AG04450 (cell line): ENCODE measurements around the gene WWP2. TPM values are rescaled to one million over a fixed set of nuclear protein-coding genes. Genes with fewer than 3 reads are reported as not detected.
A peak's percentile ranks its signal among the peaks of the same experiment; 100 is the strongest.

Source experiments
- CTCF ChIA-PET: fragments of 300-600, 350-600 bp; formaldehyde crosslinking; extraction: SDS; loops from one replicate; lab custom pipeline; 2022; ENCODE audit warnings: antibody characterized with exemption, inconsistent platforms; lab: Charles Lee
- POLR2A ChIA-PET: fragments of 350-600 bp; formaldehyde crosslinking; extraction: SDS; loops from one replicate; lab custom pipeline; 2021; ENCODE audit warnings: antibody characterized with exemption, inconsistent platforms; lab: Yijun Ruan, JAX
- DNase-seq: peaks from one replicate; pipeline ENCODE4 v3.0.0-alpha.2; 2011; ENCODE audit warnings: low read depth, low spot score
- H3K27ac ChIP-seq: one replicate; pipeline ENCODE4 v1.5.1; 2012; ENCODE audit warnings: low read depth, low read length, control low read depth
- H3K27me3 ChIP-seq: one replicate; pipeline ENCODE4 v1.6.0; 2012; ENCODE audit warnings: low read length; ENCODE audit not compliant: control insufficient read depth, insufficient read depth
- H3K4me3 ChIP-seq: 2 replicates; pipeline ENCODE4 v1.5.1; 2011; ENCODE audit warnings: mild to moderate bottlenecking, low read depth, low read length, control low read depth
- H3K9me3 ChIP-seq: 2 replicates; pipeline ENCODE4 v1.5.1; 2012; ENCODE audit warnings: low read length; ENCODE audit not compliant: control insufficient read depth, insufficient read depth
- polyA plus RNA-seq: library from polyadenylated mRNA; depleted of rRNA; stranded (reverse); fragments of >200 nt; gene quantifications from 2 replicates; pipeline ENCODE4 v1.2.3, GENCODE V29; 2011
- TF ChIP-seq, protein P1 (sequence below): IDR thresholded peaks from 2 replicates; pipeline ENCODE4 v1.5.1; 2011; ENCODE audit warnings: low read depth, low read length, control low read depth, inconsistent platforms

Gene WWP2
- polyA plus RNA-seq, 1 experiment = 13.4 TPM

DNA sequence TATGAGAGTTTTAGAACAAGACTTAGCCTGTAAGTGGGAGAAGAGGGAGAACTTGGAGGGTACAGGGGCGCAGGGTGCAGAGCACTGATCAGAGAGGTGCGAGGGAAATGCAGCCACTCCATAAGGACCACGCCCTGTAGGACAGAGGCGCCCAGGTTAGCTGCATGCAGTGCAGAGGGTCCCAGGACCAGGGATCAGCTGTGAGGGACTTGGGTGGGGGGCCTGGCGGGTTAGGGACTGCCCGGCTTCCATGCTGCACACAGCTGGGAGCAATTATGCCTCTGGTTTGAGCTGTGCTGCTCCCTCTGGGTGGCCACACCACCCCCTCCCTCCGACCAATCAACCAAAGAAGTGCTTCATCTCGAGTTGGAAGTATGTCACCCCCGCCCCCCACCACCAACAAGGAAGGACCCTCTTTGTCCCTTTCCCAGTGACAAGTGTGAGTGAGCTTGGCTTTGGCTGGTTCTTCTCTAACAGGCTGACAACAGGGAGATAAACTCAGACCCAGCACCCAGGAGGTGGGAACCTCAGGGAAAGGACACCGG lies 166.8 kb downstream of the WWP2 start:
- ChIA-PET CTCF (interaction anchor here (0.6 to 6.7 kb wide), 8 partner anchors 8 to 175 kb away, joined by 3 to 216 read pairs (median 13); no protein-coding TSS in a partner anchor), POLR2A (no interaction called here)
- no peak overlapping the region for H3K27ac ChIP-seq
- TF ChIP-seq, protein P1, sequence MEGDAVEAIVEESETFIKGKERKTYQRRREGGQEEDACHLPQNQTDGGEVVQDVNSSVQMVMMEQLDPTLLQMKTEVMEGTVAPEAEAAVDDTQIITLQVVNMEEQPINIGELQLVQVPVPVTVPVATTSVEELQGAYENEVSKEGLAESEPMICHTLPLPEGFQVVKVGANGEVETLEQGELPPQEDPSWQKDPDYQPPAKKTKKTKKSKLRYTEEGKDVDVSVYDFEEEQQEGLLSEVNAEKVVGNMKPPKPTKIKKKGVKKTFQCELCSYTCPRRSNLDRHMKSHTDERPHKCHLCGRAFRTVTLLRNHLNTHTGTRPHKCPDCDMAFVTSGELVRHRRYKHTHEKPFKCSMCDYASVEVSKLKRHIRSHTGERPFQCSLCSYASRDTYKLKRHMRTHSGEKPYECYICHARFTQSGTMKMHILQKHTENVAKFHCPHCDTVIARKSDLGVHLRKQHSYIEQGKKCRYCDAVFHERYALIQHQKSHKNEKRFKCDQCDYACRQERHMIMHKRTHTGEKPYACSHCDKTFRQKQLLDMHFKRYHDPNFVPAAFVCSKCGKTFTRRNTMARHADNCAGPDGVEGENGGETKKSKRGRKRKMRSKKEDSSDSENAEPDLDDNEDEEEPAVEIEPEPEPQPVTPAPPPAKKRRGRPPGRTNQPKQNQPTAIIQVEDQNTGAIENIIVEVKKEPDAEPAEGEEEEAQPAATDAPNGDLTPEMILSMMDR = no peak
- H3K9me3 ChIP-seq = no peaks in the 10 kb centered on the region; the same call in 1 of the 2 replicates
- no peak for DNase-seq
- H3K27me3 ChIP-seq = no peaks in the 10 kb centered on the region
- H3K4me3 ChIP-seq = no peak overlapping the region

DNA sequence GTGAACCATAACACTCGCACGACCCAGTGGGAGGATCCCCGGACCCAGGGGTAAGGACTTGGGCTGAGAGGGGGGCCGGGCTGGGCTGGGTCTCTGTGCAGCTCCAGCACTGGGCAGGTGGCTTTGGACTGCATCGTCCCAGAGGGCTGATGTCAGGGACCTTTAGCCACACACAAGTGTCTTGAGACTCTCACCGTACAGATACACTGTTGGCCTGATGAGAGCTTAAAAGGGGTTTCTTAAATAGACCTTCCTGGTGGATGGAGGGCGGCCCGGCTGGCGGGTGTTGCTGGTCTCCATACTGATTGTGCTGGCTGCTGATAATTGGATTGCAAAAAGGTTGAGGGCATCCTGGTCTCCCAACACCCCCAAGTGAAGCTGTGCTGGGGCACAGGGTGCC lies 167.3 kb downstream of the WWP2 start:
- TF ChIP-seq, protein P1 = no peak
- no peak for DNase-seq

DNA sequence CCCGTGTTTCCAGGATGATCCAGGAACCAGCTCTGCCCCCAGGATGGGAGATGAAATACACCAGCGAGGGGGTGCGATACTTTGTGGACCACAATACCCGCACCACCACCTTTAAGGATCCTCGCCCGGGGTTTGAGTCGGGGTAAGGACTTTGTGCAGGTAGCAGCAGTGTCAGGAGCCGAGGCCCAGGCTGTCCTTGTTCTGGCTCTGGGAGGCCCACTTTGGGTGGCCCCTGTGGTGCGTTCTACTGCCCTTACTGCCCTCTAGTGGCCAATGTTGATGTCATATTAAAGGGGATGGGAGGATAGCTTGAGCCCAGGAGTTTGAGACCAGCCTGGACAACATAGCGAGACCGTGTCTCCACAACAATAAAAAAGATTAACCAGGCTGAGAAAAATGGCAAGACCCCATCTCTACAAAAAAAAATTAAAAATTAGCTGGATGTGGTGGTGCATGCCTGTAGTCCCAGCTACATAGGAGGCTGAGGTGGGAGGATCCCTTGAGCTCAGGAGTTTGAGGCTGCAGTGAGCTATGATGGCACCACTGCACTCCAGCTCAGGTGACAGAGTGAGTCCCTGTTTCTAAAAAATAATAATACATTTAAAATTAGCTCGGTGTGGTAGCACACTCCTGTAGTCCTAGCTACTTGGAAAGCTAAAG lies 168.1 kb downstream of the WWP2 start:
- no peak for DNase-seq
- Histone ChIP-seq H3K27me3 (no peaks in the 10 kb centered on the region), H3K4me3 (no peak overlapping the region), H3K9me3 (no peaks in the 10 kb centered on the region; the same call in 1 of the 2 replicates), H3K27ac (no peak overlapping the region)
- TF ChIP-seq, protein P1 = peak; percentile 76
- CTCF ChIA-PET = interaction anchor here (0.5 to 6.7 kb wide), 35 partner anchors 9 to 1713 kb away, joined by 3 to 216 read pairs (median 4); partner anchors contain the start of genes NOB1 and WWP2
- POLR2A ChIA-PET = interaction anchor here (0.9 kb wide), 1 partner anchor 134 kb away, joined by 3 read pairs; no protein-coding TSS in a partner anchor

More for the DNA sequence above, 167.3 kb downstream of the WWP2 start:
- ChIA-PET POLR2A (no interaction called here), CTCF (interaction anchor here (0.6 to 6.7 kb wide), 10 partner anchors 9 to 175 kb away, joined by 3 to 216 read pairs (median 13); no protein-coding TSS in a partner anchor)
- Histone ChIP-seq H3K27me3 (no peaks in the 10 kb centered on the region), H3K9me3 (no peaks in the 10 kb centered on the region; the same call in 1 of the 2 replicates), H3K27ac (no peak overlapping the region), H3K4me3 (no peak overlapping the region)

GRCh38 chr16:69931631-69932030 lies 169.5 kb downstream of the WWP2 start:
- ChIA-PET CTCF (interaction anchor here (0.6 to 6.7 kb wide), 3 partner anchors 124 to 140 kb away, joined by 5 to 216 read pairs (median 8); no protein-coding TSS in a partner anchor), POLR2A (no interaction called here)
- no peak for DNase-seq
- TF ChIP-seq, protein P1 = no peak
- Histone ChIP-seq H3K4me3 (no peak overlapping the region), H3K27me3 (no peaks in the 10 kb centered on the region), H3K27ac (no peak overlapping the region), H3K9me3 (no peaks in the 10 kb centered on the region; the same call in 1 of the 2 replicates)
